Kidney capillary endothelial cell (primary cell): ENCODE data around the gene SLCO4A1.
A peak's percentile ranks its signal among the peaks of the same experiment; 100 is the strongest.

ENCODE experiments used
- DNase-seq: peaks from one replicate; pipeline ENCODE4 v3.0.0-alpha.2; 2018; ENCODE audit warnings: low spot score

Gene SLCO4A1

DNA sequence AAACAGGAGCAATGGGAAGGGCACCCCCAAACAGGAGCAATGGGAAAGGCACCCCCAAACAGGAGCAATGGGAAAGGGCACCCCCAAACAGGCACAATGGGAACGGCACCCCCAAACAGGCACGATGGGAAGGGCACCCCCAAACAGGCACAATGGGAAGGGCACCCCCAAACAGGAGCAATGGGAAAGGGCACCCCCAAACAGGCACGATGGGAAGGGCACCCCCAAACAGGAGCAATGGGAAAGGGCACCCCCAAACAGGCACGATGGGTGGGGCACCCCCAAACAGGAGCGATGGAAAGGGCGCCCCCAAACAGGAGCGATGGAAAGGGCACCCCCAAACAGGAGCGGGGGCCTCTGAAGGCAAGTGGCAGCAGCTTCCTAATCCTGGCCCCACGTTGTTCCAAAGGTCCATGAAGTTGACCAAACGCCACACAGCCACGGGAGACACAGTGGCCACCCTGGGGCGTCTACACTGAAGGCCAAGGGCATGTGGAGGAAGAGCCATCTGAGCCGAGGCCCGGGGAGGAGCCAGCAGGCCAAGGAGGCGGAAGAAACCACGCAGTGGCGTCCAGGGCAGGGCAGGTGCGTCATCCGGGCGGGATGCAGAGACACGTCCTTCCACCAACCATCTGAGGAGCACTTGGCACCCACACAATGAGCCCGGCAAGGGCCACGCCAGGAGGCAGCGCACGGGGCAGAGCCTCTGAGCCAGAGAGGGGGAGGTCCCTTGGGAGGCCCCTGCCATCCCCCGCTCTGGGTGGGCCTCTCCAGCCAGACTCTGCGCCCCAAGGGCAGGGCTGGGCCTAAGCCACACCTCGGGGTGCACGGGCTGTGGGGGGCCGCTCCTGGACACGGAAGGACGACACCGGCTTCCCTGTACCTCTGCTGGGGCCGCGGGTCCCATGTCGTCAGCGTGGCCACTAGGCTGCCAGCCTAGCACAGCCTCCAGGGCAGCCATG lies 44.8 kb downstream of the SLCO4A1 start:
- DNase-seq = no peak

DNA sequence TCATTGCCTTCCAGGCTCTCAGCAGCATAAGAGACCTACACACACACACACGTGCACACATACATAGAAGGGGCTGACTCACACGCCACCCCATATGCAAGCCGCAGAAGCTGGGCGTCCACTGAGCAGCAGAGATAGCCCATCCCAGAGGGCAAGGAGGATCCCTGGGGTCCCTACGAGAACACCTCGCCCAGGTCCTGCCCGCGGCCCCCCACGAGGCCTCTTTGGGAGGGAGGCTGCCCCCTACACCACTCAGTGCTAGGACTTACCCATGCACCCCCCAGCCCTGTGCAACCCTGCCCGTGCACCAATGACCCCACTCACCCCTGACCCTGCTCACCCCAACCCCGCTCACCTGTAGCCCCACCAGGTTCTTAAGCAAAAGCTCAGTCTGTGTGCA lies 45.8 kb downstream of the SLCO4A1 start:
- no peak for DNase-seq

DNA sequence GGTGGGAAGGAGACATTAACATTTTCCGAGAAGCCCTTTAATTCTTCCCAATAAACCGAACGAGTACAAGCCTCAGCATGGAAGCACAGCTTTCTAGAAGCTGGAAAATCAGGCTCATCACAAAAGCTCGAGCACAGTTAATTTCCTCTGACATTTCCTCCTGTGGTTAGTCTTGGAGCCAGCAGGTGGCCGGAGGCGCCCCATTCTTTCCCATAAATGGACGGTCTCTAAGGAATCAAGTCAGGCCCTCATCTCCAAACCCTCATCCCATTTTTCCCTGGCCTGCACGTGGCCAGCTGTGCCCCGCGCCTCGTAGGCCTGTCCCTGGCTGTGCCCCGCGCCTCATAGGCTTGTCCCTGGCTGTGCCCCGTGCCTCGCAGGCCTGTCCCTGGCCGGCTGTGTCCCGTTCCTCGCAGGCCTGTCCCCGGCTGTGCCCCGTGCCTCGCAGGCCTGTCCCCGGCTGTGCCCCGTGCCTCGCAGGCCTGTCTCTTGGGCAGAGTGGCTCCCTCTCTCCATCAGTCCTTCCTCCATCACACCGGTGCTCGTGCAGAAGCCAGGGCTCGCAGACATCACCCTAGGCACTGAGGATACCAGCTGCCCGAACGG lies 46.7 kb downstream of the SLCO4A1 start:
- peak; percentile 26 for DNase-seq

GRCh38 chr20:62689861-62690260 lies 47.6 kb downstream of the SLCO4A1 start:
- DNase-seq = no peak

DNA sequence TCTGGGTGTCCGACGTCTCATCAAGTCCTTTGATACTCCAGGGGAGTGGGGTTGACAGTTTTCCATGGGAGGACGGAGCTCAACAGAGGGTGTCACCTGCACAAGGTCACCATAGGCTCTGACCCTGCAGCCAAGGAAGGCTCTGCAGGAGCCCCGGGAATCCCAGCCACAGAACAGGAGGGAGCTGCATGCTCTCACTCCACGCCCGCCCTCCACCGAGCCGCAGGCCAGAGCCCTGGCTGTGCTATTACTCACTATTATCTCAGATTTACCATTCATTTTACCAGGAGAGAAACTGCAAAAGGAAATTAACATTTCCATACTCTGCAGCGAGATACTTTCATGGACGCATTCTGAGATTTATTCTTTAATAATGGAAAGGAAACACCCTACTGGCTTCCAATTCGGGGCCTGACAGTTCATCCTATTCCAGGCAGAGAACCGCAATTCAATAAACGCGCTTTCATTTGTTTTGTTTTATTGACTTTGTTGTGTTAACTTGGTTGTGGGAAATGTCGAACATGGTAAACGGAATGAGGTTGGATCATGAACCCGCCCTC lies 48.0 kb downstream of the SLCO4A1 start:
- no peak for DNase-seq

GRCh38 chr20:62691487-62691886 lies 49.2 kb downstream of the SLCO4A1 start:
- no peak for DNase-seq

DNA sequence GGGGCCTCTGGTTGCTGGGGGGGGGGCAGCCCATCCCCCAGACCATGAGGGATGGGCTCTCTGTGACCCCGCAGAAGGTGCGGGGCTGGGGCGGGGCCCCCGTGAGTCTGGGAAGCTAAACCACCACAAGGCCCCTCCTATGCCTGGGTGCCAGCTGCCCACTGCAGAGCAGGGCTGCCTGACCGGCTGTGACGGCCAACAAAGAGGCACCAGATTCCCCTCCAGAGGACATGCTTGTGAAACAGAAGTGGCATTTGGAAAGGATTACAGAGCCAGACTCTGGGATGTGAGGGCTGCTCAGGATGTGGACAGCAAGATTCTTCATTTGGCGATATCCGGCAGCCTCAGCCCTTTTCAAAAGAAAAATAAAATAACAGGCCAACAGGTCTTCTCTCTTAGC lies 49.9 kb downstream of the SLCO4A1 start:
- DNase-seq = no peak

DNA sequence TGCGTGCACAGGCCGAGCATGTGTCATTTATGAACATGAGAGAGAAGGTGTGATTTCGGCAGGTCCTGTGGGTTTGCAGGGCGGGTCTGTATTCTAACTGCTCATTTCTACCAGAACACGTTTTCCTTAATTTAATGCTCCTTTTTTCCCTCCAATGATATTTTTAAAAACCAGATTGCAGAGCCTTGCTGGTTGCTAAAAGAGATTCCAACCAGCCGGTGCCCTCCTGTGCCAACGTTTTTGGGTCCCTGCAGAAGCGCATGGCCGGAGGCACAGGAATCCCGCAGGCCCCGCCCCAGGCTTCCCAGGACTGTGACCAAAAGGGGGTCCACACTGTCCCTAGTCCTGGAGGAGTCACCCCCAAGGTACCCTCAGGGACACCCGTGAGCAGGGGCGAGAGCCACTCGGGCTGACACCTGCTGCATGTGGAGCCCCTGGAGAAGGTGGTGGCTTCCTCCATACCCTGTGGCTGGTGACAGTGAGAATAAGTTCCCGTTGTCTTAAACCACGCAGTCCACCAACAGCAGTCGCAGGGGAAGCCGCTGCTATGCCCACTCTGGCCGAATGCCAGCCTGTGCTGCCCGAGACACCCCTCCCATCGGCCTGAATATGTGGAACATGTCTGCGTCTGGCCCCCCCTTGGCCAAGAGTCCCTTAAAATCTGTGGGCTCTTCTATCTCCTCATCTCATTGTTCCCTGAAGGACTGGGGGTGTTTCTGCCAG lies 50.7 kb downstream of the SLCO4A1 start:
- no peak for DNase-seq

GRCh38 chr20:62693524-62693922 lies 51.2 kb downstream of the SLCO4A1 start:
- no peak for DNase-seq

DNA sequence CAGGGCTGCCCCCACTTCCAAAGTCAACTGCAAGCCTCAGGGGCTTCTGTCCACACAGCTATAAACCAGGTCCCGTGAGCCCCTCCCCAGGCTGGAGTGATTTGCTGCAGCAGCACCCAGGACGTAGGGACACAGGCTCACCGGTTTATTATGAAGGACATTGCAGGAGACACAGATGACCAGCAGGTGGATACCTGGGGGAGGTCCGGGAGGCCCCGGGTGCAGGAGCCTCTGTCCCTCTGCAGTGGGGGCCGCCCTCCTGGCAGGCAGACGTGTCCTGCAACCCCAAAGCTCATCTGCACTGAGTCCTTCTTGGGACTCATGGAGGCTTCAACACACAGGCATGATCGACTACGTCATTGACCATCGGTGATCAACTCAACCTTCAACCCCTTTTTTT lies 51.8 kb downstream of the SLCO4A1 start:
- DNase-seq = no peak

DNA sequence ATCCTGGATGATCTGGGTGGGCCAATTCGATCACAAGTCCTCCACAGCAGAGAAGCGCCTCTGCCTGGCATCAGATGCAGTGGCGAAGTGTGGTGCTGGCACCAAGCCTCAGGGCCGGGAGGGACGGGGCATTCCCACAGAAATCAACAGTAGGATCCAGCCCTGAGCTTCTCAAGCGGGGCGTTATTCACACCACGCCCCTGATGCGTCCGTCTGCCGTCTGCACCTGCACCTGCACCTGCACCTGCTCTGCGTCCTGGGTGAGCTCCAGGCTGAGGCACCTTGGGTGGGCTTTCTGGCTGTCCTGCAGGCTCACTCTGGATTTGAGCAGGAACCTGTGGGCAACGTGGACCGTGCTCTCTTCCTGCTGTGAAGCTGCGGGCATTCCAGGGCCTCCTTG lies 52.6 kb downstream of the SLCO4A1 start:
- DNase-seq = no peak

GRCh38 chr20:62695448-62696414 lies 53.4 kb downstream of the SLCO4A1 start:
- no peak for DNase-seq

GRCh38 chr20:62696434-62696957 lies 54.2 kb downstream of the SLCO4A1 start:
- no peak for DNase-seq

DNA sequence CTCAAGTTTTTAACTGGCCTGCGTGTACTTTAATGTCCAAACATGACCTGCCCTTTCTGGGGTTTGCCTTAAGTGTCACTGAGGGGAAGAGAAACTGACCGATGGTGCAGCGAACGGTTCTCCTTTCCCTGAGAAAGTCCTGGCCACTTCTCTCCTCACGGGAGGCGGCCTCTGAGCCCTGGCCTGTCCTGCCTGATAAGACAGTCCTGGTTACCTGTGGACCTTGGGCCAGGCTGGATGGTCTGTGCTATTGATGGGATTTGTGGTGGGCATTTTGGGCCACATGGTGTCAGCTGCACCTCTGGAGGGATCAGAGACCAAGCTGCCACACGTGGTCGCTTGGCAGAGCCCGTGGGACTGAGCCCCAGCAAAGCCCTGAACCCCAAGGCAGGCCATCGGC lies 54.7 kb downstream of the SLCO4A1 start:
- no peak for DNase-seq

DNA sequence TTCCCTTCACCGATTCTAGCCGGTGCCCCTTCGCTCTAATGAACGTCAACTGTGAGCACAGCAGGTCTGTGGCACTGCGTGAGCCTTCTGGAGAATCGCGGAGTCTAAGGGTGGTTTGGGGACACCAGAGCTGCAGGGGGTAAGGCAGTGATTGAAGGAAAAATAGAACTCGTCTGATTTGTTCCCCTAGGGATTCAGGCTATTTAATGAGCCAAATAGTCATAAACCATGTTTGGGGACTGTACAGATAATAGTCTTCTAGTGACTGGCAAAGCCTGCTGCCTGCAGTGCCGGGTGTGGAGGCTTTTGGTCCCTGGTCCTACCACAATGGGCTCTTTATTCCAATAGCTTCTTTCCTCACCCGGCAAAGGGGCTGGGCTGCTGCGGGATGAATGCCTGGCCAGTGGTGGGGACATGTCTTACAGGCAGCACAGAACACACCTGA lies 55.2 kb downstream of the SLCO4A1 start:
- no peak for DNase-seq

DNA sequence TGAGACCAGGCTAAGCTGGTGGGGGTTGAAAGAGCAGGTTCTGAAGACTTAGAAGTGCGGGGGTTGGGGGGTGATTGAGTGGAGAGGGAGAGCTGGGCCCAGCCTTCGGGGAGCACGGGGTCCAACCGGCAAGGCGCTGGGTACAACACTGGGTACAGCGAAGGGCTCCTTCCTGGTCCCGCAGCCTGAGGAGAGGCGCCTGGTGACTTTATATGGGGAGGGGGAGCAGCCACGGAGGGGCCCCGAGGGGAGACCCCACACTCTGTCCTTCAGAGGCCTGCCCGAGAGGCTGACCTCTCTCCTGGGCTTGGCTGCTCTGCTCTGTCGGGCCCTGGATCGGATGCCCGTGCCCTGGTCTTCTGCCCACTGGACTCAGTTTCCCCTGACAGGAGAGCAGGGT lies 55.9 kb downstream of the SLCO4A1 start:
- no peak for DNase-seq

DNA sequence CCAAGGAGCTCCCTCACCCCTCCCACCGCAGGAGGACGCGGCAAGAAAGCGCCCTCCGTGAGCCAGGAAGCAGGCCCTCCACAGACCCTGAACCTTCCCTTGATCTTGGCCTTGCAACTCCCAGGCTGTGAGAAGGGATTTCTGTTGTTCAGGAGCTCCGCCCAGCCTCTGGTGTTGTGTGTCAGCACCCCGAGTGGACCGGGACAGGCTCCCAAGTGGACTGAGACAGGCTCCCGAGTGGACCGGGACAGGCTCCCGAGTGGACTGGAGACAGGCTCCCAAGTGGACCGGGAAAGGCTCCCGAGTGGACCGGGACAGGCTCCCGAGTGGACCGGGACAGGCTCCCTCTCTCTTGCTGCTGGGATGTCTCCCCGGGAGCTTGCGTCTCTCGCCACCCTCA lies 57.0 kb downstream of the SLCO4A1 start:
- no peak for DNase-seq

- DNase-seq = no peak
Observed at GRCh38 chr20:62699741-62700140, 57.4 kb downstream of the SLCO4A1 start.

DNA sequence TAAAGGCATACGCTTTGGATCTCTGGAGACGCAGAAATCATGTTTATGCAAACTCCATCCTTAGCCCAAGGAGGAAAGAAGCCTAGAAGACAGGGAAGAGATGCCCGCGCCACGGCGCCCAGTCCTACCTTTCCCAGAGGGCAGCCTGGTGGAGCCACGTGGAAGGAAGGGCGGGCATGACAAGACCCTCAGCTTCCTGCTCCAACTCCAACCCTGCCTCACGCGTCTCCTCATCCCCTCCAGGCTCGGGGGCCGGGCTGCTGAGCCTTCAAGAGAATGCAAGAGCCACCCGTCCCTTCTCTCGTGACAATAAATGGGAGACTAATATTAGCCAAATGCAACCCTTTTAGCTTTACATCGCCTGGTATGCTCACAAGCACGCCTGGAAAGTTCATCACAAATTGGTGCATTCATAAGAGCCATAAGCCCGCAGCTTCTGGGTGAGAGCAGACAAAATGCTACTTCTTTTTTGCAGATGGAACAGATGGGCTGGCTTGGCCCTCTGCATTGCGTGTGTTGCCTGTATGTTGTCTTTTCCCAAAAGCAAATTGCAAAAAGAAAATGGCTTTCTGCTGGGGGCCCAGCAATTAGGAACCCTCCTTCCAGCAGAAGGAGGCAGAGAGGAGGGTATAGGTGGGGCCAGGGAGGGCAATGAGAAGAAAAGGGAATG lies 58.1 kb downstream of the SLCO4A1 start:
- DNase-seq = no peak
